CD4-positive, alpha-beta T cell treated with Interleukin-4 for 4 hours (primary cell): ENCODE results near the gene TMEM63C.
"Not testable (repeated sequence)": the region's sequence is repeated elsewhere in the genome, so short reads cannot be mapped to it uniquely, and the experiment has no call there.

Source experiments
- DNase-seq: peaks from one replicate; pipeline ENCODE4 v3.0.0-alpha.2; 2020

Gene TMEM63C

DNA sequence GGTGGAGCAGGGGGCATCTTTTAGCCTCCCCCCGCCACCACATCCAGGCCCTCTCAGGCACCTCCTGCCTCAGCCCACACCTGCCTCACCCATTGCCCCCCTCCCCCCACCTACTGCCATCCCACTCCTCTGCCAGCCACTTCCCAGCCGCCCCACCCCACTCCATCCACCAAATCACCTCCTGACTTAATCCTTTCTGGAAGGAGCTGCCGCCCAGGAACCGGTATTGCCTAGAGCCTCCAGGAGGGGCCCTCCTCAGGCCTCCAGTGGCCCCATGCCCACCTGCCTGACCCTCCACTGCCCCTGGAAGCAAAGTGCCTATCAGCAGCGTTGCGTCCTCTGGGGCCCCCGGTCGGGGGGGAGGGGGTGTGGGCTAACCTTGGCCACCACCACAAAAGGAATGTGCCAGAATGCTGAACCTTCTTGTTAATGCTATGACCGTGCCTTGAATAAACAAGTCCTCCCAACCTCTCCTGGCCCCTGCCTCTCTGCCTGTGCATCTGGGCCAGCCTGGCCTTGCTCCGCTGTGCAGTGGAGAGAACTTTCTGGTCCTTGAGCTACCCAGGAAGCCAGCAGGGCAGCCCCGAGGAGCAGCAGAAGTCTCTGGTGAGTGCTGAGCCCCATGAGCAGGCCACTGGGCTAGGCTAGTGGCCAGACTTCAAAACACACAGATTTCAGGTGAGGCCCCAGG lies 77.6 kb downstream of the TMEM63C start:
- DNase-seq = no peak

DNA sequence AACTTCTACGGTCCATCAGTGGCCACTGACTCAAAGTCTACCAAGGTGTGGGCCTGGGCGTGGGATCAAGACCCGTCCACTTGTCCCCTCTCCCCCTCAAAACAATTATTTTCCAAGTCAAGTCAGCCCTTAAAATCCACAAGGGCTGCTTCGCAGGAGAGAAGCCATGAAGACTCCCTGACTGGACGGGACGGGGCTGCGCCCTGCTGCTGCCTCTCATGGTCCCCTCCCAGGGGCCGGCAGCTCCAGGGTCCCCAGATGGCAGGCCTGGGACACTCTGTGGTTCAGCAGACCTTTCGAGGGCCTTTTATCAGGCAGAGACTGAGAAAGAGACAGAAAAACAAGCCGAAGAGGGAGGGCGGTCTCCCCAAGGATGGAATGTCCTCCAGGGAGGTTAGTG lies 78.6 kb downstream of the TMEM63C start:
- no peak for DNase-seq

- DNase-seq = no peak
Observed at GRCh38 chr14:77260631-77261030, 79.0 kb downstream of the TMEM63C start.

GRCh38 chr14:77264466-77265186 lies 83.0 kb downstream of the TMEM63C start:
- no peak for DNase-seq

DNA sequence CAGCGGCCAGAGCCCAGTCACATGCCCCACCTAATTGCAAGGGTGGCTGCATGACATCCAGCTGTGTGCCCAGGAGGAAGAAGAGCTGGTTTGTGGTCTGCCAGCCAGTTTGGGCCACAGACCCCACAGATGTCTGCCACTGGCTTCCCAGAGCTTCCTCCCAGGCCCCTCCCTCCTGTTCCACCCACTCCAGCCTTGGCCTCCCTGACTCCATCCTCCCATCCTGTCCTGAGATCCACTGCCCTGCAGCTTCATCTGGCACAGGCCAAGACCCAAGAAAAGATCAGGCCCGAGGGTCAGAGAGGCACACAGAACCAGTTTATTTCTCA lies 83.6 kb downstream of the TMEM63C start:
- DNase-seq = no peak

DNA sequence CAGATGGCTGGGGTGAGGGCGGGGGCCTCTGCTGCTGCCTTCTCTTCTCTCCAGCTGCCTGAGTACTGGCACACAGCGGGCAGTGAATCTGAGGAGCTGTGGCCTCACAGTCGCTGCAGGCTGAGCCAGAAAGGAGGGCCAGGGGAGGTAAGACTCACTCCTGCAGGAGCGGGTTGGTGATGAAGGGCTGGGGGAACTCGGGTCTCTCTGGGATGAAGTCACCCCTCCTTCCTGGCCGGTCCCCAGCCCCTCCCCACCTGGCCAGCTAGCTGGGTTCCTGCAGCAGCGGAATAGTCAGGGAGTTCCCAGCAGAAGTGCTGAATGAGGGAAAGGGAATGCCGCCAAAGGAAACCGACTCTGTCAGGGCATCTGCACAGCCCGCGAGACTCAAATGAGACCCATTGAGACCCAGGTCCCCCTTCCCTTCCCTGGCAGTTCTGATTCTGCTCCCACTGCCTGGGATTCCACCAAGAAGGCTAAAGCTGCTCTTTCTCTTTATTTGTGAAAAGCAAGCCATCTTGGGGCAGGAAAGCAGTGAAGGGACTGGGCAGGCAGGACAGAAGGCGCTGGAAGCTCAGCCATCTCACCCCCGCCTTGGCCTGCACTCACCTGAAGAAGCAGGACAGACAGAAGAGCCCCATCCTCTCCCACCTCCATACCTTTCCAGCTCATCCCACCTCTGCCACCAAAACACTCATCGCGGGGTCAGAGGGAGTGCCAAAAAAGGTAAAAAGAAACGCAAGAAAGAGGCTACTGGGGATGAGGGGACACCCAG lies 84.2 kb downstream of the TMEM63C start:
- no peak for DNase-seq

GRCh38 chr14:77266336-77266735 lies 84.7 kb downstream of the TMEM63C start:
- DNase-seq = no peak

DNA sequence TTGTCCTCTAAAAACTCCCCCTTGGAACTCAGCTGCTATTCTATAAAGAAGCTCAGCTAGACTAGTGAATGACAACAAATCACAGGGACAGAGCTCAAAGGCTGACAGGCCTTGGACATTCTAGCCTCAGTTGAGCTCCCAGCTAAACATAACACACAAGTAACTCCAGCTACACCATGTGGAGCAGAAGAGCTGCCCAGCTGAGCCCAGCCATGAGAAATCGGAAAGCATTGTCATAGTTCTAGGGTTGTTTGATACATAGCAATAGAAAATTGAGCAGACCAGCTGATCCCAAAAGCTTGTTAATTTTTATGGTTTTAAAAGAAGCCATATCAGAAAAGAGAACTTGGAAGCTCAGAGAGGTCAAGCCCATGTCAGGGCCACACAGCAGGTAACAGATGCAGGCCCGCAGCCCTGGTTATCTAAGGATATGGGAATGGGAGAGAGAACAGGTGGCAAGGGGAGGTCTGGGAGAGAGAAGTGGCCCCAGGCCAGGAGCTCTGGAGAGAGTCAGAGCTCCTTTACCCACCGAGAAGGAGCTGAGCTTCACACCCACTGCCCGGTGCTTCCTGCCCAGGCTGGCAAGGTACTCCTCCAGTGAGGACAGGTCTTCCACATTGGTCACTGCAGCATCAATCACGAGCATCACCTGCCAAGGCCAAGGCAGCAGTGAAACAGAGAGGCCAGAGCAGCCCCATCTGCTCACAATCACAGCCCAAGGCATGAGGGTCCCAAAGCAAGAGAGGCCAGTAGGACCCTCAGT lies 86.5 kb downstream of the TMEM63C start:
- no peak for DNase-seq

- no peak for DNase-seq
Observed at GRCh38 chr14:77268989-77269600, 87.5 kb downstream of the TMEM63C start.

GRCh38 chr14:77270361-77271112 lies 88.9 kb downstream of the TMEM63C start:
- DNase-seq = no peak

DNA sequence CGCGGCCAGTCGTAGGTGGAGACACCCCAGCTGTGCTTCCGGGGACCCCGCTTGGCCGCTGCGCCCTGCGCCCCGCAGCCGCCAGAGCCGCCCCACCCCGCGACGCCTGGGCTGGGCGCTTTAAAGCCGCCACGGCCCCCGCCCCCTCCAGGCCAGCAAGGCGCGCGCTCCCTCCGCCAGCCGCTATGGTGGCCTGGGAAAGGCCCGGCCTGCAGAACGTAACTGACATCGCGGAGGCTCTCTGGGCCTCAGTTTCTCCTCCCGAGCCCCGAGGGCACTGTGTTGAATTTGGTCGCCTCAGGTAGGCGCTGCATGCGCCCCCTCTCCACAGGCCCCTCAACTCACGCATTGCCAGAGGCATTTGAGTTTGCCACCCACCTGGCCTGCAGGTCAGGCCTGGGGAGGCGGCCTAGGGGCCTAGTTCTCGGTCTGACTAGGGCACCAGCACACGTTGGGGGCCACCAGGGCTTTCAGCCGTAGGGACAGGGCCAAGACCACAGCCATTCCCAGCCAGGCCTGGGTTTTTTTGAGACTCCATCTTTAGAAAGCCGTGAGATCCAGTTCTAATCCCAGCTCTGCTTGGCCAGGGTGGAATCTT lies 89.6 kb downstream of the TMEM63C start, which contains the start of gene NGB:
Gene NGB (minus strand): TSS at position 94 of the 598 bp plus-strand sequence. CDS start 269 bp downstream, outside the sequence.
- no peak for DNase-seq

DNA sequence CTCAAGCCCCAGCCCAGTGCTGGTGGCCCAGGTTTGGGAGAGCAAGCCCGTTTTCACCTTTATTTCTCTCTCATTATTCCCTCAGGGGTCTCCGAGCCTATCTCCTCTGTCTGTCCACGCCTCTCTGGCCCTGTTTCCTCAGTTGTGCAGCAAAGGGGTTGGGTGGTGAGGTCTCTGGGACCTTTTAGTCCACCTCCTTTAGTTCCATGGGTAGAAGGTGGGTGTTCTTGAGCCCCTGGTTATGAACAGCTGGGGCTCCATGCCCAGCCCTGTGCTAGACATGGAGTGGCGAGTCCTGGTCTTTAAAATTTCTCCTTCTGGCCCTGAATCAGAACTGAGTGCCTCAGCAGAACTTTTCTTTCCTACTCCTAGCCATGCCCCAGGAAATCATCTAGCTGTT lies 90.7 kb downstream of the TMEM63C start:
- DNase-seq = no peak

- DNase-seq = no peak
Observed at GRCh38 chr14:77273796-77274195, 92.2 kb downstream of the TMEM63C start.

GRCh38 chr14:77275041-77275580 lies 93.5 kb downstream of the TMEM63C start:
- no peak for DNase-seq

- no peak for DNase-seq
Observed at GRCh38 chr14:77275601-77276017, 94.0 kb downstream of the TMEM63C start.

DNA sequence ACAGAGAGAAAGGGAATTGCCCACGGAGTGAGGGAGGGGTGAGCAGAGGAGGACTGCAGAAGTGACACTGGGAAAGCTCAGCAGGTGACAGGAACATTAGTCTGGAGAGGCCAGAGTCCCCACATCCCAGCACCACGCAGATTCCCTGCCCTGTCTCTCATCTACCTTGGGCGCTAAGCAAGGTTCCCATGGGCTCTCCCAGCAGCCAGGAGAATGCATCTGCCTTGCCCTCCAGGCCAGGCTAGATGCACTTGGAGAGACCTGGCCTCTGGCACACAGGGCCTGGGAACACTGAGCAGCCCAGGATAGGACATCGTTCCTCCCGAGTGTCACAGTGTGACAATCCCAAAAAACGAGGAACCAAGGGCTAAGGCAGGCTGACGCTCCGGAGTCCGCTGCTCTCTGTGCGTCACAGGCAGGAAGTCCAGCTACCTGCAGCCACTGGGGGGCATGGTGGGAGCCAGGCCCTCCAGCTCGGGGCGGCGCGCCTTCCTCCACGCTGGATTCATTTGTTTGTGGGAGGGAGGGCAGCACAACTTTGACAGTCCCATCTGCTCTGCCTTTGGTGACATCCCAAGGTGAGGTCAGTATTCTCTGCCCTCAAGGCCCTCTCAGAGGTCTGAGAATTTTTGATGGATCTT lies 94.8 kb downstream of the TMEM63C start:
- DNase-seq = no peak

DNA sequence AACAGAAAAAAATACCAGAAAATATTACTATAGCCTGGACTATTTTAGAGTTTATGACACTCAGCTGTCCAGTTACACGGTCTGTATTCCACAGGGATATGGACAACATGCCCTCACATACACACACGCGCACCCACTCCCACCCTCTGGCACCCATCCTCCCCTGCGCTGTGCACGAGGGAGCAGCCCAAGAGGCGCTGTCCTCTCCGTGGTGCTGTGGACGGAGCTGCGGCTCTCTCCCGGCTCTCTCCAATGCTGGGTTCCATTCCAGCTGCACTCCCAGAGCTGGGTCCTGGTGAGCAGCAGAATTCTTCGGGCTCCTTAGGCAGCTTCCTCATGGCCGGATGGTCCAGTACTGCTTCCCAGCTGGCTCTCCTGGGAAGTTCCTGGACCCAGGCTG lies 95.4 kb downstream of the TMEM63C start:
- no peak for DNase-seq

GRCh38 chr14:77278461-77279230 lies 97.0 kb downstream of the TMEM63C start:
- no peak for DNase-seq

DNA sequence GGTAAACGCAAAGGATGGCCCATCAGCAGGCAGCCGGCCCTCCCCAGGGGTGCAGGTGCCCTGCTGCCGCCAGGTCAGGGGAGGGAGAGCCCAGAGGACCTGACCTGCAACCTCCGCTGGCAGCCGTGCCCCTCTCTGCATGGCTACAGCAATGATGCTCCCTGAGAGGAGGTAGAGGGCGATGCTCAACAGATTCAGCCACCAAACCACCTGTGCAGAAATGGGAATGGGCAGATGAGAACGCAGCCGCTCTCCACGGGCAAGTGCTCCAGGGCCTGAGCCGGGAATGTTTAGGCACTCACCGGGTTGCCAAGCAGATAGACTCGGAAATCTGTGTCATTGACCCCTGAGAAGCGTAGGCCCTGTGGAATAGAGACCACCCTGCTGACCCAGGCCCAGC lies 98.1 kb downstream of the TMEM63C start:
- no peak for DNase-seq

- not testable (repeated sequence) for DNase-seq
Observed at GRCh38 chr14:77280921-77281320, 99.3 kb downstream of the TMEM63C start.
